ENCODE results near the gene TOMM20.
A peak's percentile ranks its signal among the peaks of the same experiment; 100 is the strongest.
"Not testable (repeated sequence)": the region's sequence is repeated elsewhere in the genome, so short reads cannot be mapped to it uniquely, and the experiment has no call there.

TOMM20 gene

GRCh38 chr1:235077571-235078479, 50.8 kb downstream of the TOMM20 start:
- DNase-seq: no peak

DNA sequence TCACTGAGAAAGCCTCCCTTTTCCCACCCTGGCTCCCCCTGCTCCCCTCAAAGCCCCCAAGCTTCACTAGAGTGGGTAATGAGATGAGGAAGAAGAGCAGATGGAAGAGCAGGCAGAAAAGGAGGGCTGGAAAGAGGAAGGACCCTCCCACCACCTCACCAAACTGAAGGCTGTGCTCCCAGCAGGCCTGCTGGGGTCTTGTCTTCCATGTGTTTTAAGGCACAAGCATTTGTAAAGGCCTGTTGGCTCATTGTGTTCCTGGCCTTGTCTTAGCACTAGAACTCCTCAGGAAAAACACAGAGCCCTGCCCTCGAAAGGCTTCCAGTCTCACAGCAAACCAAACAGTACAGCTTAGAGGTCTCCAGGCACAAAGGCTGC, 51.5 kb downstream of the TOMM20 start:
- no peak for DNase-seq

DNA sequence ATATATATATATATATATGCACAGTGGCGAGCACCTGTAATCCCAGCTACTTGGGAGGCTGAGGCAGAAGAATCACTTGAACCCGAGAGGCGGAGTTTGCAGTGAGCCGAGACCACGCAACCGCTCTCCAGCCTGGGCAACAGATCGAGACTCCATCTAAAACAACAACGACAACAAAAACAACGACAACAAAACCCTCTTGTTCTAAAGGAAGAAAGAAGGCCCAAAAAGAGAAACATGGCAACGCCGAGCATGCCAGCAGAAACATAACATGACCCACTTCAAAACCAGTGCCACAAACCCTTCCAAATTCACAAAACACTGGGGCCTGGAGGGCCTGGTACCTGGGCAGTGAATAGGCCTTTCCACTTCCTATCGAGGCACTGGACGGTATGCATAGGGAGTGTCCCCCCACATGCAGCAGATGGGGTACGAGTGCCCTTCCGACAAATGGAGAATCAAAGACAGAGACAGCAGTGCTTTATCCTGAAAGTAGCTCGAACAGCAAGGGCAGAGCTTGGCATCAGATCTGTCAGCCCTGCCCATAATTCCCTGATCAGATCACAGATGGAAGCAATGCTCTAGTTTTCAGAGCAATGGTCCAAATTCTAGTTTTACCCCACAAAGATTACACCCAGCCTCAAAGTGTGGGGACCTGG, 52.0 kb downstream of the TOMM20 start:
- DNase-seq: no peak

- no peak for DNase-seq
These were observed 52.8 kb downstream of the TOMM20 start for GRCh38 chr1:235075777-235076308.

DNA sequence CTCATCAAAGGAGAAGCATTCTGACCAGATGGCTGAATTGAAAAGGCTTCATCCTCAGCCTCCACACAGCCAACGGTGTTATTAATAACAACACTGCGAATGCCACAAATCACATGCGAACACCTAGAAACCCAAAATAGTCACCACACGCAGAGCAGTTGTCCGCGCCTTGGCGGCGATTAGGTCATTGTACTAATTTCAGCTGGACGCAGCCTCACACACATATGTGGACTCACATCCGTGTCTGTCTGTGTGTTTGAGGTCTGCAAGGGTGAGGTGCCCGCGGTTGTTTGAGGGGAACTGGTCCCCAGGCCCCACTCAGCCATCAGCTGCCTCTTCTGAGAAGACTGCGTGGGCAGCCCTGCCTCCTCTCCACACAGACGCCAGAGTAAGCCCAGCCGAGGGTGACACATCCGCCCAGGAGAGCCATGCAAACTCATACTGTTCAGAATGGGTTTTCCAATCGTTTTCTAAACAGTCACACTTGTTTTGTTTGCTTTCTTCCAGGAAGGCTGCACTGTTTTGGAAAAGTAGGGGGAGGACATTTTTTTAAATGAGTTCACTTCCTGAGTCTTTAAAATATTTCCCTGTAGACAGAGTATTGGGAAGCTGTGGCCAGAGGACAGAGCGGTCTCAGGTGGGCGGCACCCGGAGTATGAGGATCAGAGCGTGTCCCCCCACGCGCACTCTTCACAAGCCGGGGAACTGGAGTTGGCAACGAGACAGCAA, 53.4 kb downstream of the TOMM20 start:
- DNase-seq: peak; percentile 35 to 69

- DNase-seq: peak; percentile 47 to 81
These were observed 54.1 kb downstream of the TOMM20 start for GRCh38 chr1:235074523-235075047.

DNA sequence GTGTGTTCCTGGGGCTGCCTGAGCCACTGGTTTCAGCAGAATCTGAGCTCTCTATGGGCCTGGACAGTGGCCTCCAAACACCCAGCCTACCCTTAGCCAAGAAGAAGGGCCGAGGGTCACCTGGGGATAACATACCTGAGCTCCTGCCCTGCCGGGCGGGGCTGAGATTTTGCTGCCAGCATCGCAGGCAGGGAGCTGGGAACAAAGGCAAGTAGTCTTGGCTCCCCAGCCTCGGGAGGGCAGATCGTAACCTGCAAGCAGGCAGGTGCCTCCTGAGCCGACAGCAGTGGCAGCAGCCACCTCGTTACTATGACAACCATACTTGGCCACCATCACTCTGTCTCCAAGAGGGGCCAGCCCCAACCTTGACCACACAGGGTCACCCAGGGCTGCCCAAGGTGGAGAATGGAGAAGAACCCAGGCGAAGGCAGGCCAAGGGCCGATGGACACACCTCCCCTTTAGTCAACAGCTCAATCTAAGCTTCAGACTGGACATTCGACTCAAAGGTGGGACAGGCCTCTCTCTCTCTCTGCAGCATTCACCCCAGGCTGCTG, 54.6 kb downstream of the TOMM20 start:
- no peak for DNase-seq

DNA sequence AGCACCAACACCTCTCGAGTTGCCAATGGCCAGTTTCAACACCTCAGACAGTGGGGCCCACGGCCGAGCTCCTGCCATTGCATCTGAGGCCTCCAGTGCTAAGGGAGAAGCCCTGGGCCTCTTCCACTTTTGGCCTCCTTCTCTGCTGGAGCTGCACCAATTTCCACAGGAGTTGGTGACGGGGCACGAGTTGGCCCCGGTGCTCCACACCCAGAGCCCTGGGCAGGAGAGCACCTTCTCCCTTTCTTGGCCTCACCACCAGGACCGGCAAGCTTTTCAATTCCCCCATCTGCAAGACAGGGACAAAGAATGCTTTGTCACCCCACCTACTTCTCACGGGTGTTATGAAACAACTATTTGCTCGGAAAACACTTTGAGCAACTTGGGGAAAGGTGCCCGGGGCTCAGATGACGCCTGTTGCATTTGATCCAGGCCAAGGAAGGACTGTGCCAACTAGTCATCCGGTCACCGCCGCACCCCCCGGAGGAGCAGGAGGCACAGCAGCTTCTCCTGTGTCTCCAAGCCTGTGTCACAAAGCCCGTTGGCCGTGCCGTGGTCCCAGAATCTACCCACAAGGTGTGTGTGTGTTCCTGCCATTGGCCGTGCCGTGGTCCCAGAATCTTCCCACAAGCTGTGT, 55.2 kb downstream of the TOMM20 start:
- DNase-seq: no peak

- not testable (repeated sequence) for DNase-seq
These were observed 56.1 kb downstream of the TOMM20 start for GRCh38 chr1:235072577-235072976.

- no peak for DNase-seq
These were observed 56.5 kb downstream of the TOMM20 start for GRCh38 chr1:235072096-235072495.

GRCh38 chr1:235070819-235071218, 57.8 kb downstream of the TOMM20 start:
- no peak for DNase-seq

DNA sequence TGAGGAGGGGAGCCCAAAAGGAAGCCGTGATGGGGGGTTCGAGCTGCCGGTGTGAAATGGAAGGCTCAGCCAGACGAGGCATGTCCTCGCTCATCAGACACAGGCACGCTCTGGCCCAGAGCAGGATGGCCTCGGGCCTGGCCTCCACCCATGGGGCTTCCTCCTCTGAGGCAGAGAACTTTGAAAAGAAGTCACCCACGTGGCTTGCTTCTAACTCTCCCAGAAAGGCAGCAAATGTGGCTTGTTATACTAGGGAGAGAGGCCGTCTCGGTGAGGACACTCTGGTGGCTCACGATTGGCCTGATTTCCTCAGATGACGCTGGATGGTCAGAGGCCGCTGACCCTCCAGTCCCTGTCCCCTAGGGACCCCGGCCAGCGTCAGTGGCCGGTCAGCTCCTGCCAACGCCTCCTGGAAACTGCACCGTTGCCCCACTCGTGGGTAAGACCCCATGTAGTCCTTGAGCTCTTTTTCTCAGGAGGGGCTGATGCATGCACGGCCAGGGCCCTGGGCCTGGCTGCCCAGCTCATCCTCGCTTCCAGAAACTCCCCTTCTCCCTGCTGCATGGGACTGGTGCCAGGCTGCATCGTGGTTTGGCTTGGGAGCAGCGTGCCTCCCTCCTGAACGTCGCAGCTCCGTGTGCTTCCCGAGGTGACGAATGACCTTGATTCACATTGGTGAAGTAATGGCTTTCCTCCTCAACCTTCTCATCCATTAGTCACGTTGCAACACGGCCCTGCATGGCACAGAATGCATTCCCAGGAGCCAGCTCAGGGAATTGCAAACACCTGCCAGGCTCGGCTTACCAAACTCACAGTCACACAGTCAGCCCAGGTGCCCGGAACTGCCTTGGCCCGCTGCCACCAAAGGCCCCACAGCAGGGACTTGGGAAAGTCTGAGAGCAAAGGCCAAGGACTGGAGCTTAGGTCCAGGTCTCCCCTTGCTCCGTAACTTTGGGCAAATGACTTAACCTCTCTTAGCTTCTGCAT, 58.8 kb downstream of the TOMM20 start:
- DNase-seq: no peak

DNA sequence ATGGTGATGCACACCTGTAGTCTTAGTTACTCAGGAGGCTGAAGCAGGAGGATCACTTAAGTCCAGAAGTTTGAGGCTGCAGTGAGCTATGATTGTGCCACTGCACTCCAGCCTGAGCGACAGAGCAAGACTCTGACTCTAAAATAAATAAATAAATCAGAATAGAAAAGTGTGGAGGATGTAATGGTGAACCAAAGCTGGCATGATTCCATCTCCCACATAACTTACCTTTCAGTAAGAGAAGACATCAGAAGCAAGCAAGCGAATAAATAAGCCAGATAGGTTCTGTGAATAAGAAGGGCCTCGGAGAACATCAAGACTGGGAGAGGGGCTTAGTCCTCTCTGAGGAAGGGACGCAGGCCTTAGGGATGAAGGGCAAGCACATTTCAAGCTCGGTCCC, 59.5 kb downstream of the TOMM20 start:
- DNase-seq: no peak

GRCh38 chr1:235068158-235069121, 60.2 kb downstream of the TOMM20 start:
- DNase-seq: no peak

DNA sequence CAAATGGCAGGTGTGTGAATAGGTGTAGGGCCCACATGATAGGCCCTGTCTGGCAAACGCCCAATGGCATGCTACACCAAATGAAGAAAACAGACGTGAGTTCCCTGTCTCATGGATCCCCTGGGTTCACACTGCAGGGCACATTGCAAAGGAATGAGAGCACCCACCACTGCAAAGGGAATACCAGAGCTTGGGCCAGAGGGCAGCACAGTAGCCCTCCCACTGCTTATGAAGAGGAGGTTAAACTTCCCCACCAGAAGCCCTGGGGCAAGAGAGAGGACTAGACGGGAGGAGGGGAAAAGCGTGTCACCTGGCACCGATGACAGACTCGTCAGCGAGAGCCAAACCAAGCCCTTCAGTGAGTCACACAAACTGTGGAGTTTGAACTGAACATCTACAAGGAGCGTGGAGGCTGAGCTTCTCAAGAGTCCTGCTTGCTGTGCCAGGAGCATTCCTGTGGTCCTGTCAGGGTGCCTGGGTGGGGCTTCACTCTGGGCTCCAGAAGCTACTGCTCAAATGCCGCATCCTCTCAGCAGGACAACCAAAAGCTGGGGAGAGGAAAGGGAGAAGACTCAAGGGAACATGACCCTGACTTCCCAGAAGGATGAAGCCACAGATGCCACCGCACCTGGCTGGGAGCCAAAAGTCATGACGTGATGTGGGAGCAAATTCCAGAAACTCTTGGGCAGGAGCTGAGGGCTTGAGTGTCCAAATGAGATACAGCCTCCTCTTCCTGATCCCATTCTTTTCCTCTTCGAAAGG, 61.1 kb downstream of the TOMM20 start:
- peak in 1 of 2 donors; percentile 42 for DNase-seq

GRCh38 chr1:235063068-235063765, 65.4 kb downstream of the TOMM20 start:
- DNase-seq: no peak

GRCh38 chr1:235060607-235061470, 67.8 kb downstream of the TOMM20 start:
- DNase-seq: no peak

Data from hippocampal formation (tissue), 2 donors.